SK-N-MC (cell line): ENCODE measurements around the gene NOS1.

Source experiments
- EZH2 ChIP-seq: fragments of 200-600 bp; sonication (generic); IDR thresholded peaks from one replicate; pipeline ENCODE4 v1.6.1; 2017; ENCODE audit warnings: antibody characterized with exemption
- POLR2AphosphoS5 ChIP-seq: IDR thresholded peaks from 2 replicates; pipeline ENCODE4 v1.6.1; 2012; ENCODE audit warnings: mild to moderate bottlenecking, low read depth, low read length, borderline replicate concordance

DNA sequence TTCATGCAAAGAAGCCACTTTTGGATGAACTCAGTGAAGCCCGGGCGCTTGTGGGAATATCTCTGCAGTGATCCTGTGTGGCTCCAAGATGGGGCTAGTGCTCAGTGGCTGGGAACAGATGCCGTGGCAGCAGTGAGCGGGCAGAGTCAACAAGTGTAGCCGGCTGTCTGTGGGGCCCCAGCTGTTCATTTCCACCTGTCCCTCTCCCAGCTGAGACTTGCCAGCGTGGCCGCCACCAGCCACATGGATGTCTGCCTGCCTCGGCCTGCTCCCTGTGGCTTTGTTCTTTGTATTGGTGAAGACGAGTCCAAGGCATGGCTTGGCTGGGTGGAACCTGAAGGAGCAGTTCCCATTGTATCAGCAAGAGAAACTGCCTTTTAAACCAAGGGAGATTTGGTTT is 77.3 kb downstream of the NOS1 start:
- TF ChIP-seq EZH2 (no peak), POLR2AphosphoS5 (no peak)
